HL-60 (cell line): ENCODE measurements around the gene RPUSD4.

ENCODE experiments used
- CTCF ChIP-seq: IDR thresholded peaks from one replicate; pipeline ENCODE4 v1.5.1; 2011; ENCODE audit warnings: low read length, control low read depth, inconsistent platforms; ENCODE audit not compliant: insufficient read depth
- GABPA ChIP-seq: IDR thresholded peaks from 2 replicates; pipeline ENCODE4 v1.6.1; 2012; ENCODE audit warnings: low read depth
- POLR2AphosphoS5 ChIP-seq: IDR thresholded peaks from 2 replicates; pipeline ENCODE4 v1.6.1; 2012; ENCODE audit warnings: low read depth
- SPI1 ChIP-seq: IDR thresholded peaks from 2 replicates; pipeline ENCODE4 v1.6.1; 2012; ENCODE audit warnings: low read depth, mild to moderate bottlenecking, borderline replicate concordance
- TF ChIP-seq, protein P1 (sequence below): IDR thresholded peaks from 2 replicates; pipeline ENCODE4 v1.6.1; 2012; ENCODE audit warnings: low read depth; ENCODE audit not compliant: insufficient replicate concordance

DNA sequence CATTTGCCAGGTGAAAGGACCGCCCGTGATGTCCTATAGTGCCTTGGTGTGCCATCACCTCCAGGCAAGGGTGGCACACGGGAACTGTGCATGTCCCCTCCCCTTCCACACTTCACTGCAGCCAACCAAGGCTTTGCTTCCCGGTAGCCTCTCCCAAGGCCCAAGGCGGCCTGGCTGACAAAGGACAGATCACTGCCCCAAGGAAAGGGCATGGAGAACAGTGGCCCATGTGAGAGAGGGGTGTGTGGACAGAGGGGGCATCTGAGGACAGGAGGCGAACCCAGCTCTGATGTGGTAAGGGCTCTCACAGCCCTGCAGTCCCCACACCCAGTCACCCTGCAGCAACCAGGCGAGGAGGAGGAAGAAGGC lies 50.4 kb downstream of the RPUSD4 start:
- no peak for TF ChIP-seq CTCF
- TF ChIP-seq GABPA, result no peak
- no peak for TF ChIP-seq SPI1
- TF ChIP-seq POLR2AphosphoS5, result no peak
- TF ChIP-seq, protein P1, sequence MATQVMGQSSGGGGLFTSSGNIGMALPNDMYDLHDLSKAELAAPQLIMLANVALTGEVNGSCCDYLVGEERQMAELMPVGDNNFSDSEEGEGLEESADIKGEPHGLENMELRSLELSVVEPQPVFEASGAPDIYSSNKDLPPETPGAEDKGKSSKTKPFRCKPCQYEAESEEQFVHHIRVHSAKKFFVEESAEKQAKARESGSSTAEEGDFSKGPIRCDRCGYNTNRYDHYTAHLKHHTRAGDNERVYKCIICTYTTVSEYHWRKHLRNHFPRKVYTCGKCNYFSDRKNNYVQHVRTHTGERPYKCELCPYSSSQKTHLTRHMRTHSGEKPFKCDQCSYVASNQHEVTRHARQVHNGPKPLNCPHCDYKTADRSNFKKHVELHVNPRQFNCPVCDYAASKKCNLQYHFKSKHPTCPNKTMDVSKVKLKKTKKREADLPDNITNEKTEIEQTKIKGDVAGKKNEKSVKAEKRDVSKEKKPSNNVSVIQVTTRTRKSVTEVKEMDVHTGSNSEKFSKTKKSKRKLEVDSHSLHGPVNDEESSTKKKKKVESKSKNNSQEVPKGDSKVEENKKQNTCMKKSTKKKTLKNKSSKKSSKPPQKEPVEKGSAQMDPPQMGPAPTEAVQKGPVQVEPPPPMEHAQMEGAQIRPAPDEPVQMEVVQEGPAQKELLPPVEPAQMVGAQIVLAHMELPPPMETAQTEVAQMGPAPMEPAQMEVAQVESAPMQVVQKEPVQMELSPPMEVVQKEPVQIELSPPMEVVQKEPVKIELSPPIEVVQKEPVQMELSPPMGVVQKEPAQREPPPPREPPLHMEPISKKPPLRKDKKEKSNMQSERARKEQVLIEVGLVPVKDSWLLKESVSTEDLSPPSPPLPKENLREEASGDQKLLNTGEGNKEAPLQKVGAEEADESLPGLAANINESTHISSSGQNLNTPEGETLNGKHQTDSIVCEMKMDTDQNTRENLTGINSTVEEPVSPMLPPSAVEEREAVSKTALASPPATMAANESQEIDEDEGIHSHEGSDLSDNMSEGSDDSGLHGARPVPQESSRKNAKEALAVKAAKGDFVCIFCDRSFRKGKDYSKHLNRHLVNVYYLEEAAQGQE, result no peak
